BE2C (cell line): Measurements from ENCODE around the gene NELFA.
A peak's percentile ranks its signal among the peaks of the same experiment; 100 is the strongest.
"Not testable (repeated sequence)": the region's sequence is repeated elsewhere in the genome, so short reads cannot be mapped to it uniquely, and the experiment has no call there.

Experiments
- DNase-seq: peaks from one replicate; pipeline ENCODE4 v3.0.0-alpha.2; 2020
- H3K27me3 ChIP-seq: fragments of 250-450 bp; sonication (Bioruptor Pico); 2 replicates; pipeline ENCODE4 v1.5.1; 2020; ENCODE audit warnings: mild to moderate bottlenecking
- H3K36me3 ChIP-seq: fragments of 250-450 bp; sonication (Bioruptor Pico); 2 replicates; pipeline ENCODE4 v1.5.1; 2020; ENCODE audit warnings: mild to moderate bottlenecking
- H3K4me1 ChIP-seq: fragments of 250-450 bp; sonication (Bioruptor Pico); 2 replicates; pipeline ENCODE4 v1.5.1; 2020
- H3K4me3 ChIP-seq: 2 replicates; pipeline ENCODE4 v1.5.1; 2011; ENCODE audit warnings: low read depth, low read length
- H3K9me3 ChIP-seq: fragments of 250-450 bp; sonication (Bioruptor Pico); 2 replicates; pipeline ENCODE4 v1.5.1; 2020
- TF ChIP-seq, protein P1 (sequence below): IDR thresholded peaks from 2 replicates; pipeline ENCODE4 v1.5.1; 2012; ENCODE audit warnings: mild to moderate bottlenecking, low read depth, low read length

The NELFA gene

DNA sequence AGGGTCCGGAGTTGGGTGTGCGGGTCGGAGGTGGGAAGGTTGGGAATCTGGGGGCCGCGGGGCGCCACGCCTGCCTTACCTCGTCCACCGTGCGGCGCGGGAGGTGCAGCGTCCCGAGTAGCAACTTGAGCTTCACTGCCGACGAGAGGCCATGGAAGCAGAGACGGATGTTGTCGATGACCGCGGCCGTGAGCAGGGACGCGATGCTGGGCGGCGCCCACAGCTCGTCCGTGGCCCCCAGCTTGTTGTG, 178 bp downstream of the NELFA start:
- H3K4me1 ChIP-seq, result no peaks in the 10 kb centered on the region
- H3K4me3 ChIP-seq, result peak overlapping the region; percentile 87
- DNase-seq, result no peak
- no peaks in the 10 kb centered on the region for H3K9me3 ChIP-seq
- H3K36me3 ChIP-seq, result peaks cover 13% of the 10 kb centered on the region
- H3K27me3 ChIP-seq, result no peaks in the 10 kb centered on the region
- TF ChIP-seq, protein P1, sequence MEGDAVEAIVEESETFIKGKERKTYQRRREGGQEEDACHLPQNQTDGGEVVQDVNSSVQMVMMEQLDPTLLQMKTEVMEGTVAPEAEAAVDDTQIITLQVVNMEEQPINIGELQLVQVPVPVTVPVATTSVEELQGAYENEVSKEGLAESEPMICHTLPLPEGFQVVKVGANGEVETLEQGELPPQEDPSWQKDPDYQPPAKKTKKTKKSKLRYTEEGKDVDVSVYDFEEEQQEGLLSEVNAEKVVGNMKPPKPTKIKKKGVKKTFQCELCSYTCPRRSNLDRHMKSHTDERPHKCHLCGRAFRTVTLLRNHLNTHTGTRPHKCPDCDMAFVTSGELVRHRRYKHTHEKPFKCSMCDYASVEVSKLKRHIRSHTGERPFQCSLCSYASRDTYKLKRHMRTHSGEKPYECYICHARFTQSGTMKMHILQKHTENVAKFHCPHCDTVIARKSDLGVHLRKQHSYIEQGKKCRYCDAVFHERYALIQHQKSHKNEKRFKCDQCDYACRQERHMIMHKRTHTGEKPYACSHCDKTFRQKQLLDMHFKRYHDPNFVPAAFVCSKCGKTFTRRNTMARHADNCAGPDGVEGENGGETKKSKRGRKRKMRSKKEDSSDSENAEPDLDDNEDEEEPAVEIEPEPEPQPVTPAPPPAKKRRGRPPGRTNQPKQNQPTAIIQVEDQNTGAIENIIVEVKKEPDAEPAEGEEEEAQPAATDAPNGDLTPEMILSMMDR, result no peak

DNA sequence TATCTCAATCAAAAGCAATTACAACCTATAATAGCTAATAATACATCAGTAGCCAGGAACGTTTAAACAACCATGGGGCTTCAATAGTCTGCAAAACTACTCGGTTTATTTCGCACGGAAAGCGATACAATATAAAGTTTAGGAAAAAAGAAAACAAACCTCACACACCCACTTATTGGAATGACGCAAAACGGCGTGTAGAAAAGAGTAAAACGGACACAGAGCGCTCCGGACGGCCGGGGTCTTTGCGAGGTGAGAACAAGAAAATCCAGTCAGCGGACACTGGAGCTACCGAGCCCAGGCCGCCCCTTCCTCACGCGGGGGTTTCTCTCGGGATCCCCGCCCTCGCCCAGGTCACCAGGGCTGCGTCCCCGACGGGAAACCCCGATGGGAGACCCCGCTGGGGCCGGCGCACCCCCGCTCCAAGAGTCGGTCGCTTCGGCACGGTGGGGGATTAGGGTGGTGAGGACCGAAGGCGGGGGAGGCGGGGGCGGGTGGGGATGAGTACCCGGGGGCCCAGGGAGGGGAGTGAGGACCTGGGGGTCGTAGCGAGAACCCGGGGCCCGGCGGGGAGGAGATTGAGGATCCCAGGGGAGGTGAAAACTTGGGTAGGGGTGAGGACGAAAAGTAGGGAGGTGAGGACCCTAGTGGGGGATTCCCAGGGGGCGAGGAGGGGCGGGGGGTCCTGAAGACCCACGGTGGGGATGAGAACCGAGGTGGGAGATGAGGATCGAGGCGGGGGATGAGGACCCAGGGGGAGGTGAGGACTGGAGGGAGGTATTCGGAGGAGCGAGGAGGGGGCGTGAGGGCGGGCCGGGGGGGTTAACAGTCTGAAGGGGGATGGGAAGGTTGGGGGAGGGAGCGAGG, 737 bp downstream of the NELFA start:
- TF ChIP-seq, protein P1, result no peak
- no peaks in the 10 kb centered on the region for H3K4me1 ChIP-seq
- H3K27me3 ChIP-seq, result no peaks in the 10 kb centered on the region
- peaks cover 18% of the 10 kb centered on the region for H3K36me3 ChIP-seq
- no peak for DNase-seq
- peak overlapping the region; percentile 87 for H3K4me3 ChIP-seq
- H3K9me3 ChIP-seq, result no peaks in the 10 kb centered on the region

GRCh38 chr4:2006956-2007653, 1.7 kb downstream of the NELFA start:
- no peaks in the 10 kb centered on the region for H3K4me1 ChIP-seq
- H3K9me3 ChIP-seq, result no peaks in the 10 kb centered on the region
- H3K4me3 ChIP-seq, result peak overlapping the region; percentile 87
- no peaks in the 10 kb centered on the region for H3K27me3 ChIP-seq
- no peak for DNase-seq
- H3K36me3 ChIP-seq, result peaks cover 20% of the 10 kb centered on the region
- TF ChIP-seq, protein P1, result no peak

GRCh38 chr4:2006367-2006766, 2.4 kb downstream of the NELFA start:
- Histone ChIP-seq H3K4me3 (no peak overlapping the region), H3K9me3 (no peaks in the 10 kb centered on the region), H3K4me1 (no peaks in the 10 kb centered on the region), H3K36me3 (peaks cover 20% of the 10 kb centered on the region), H3K27me3 (no peaks in the 10 kb centered on the region)
- TF ChIP-seq, protein P1, result no peak
- DNase-seq, result no peak

GRCh38 chr4:2003361-2003760, 5.4 kb downstream of the NELFA start:
- not testable (repeated sequence) for DNase-seq, H3K27me3 ChIP-seq
- peaks cover 20% of the 10 kb centered on the region for H3K36me3 ChIP-seq

DNA sequence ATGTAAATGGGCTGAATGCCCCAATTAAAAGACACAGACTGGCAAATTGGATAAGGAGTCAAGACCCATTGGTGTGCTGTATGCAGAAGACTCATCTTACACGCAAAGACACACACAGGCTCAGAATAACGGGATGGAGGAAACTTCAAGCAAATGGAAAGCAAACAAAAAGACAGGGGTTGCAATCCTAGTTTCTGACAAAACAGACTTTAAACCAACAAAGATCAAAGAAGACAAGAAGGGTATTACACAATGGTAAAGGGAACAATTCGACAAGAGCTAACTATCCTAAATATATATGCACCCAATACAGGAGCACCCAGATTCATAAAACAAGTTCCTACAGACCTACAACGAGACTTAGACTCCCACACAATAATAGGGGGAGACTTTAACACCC, 9.5 kb downstream of the NELFA start:
- peaks cover 25% of the 10 kb centered on the region for H3K36me3 ChIP-seq
- not testable (repeated sequence) for H3K9me3 ChIP-seq, DNase-seq, H3K4me1 ChIP-seq, H3K27me3 ChIP-seq, H3K4me3 ChIP-seq

More at GRCh38 chr4:2003361-2003760, 5.4 kb downstream of the NELFA start:
- not testable (repeated sequence) for H3K9me3 ChIP-seq, H3K4me1 ChIP-seq, H3K4me3 ChIP-seq

GRCh38 chr4:1998296-1998695, 10.5 kb downstream of the NELFA start:
- H3K36me3 ChIP-seq, result peaks cover 22% of the 10 kb centered on the region
- TF ChIP-seq, protein P1, result no peak
- no peak overlapping the region for H3K4me3 ChIP-seq
- peaks cover 5% of the 10 kb centered on the region for H3K9me3 ChIP-seq
- no peaks in the 10 kb centered on the region for H3K4me1 ChIP-seq
- H3K27me3 ChIP-seq, result no peaks in the 10 kb centered on the region
- no peak for DNase-seq
